Measurements from ENCODE around the gene RCAN1. TPM values are rescaled to one million over a fixed set of nuclear protein-coding genes. Genes with fewer than 3 reads are reported as not detected.

Gene RCAN1
- total RNA-seq, 1 donor from 2014 or later: 12.5 TPM

DNA sequence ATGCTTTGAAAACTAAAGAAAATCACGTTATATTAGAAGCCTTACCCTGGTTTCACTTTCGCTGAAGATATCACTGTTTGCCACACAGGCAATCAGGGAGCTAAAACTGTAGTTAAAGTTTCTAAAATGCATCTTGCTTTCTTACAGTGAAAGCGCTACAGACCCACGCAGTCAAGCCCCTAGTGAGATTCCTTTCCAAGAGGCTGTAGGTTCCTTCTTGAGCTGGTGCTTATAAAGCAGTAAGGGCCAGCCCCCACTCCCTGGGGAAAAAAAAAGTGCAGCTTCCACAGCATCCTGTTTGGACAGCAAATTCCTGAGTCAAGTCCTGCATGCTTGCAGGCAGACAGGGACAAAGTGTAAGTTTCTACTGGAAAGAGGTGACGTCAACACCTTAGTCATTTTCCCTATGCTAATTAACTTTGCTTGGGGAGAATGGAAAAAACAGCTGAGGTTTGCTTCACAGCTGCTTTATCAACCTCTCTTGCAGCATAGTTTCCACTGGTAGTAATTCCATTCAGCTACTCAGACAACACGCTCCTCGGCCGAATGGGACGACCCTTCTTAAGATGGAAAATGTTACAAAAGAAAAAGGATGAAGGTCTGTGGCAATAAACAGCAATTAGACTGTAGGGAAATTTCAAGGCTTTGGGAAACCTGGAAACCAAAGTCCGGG lies 88.2 kb downstream of the RCAN1 start:
- intact Hi-C loops (cut with DNase I): loop anchor here (1.0 to 5.0 kb wide), 4 partner anchors 19 to 361 kb away; partner anchors contain the start of gene RCAN1
- Histone ChIP-seq H3K4me3 (peak overlapping the region; percentile 54 to 67), H3K9me3 (no peaks in the 10 kb centered on the region), H3K27me3 (no peaks in the 10 kb centered on the region), H3K27ac (peak overlapping the region; percentile 87 to 96), H3K4me1 (peaks cover 4 to 36% of the 10 kb centered on the region in 2 donors), H3K36me3 (peaks cover 0 to 1% of the 10 kb centered on the region in 2 donors)
- peak; percentile 34 to 96 for DNase-seq (ENCODE audit: low spot score in 2 of 2)
- TF ChIP-seq, protein P1, sequence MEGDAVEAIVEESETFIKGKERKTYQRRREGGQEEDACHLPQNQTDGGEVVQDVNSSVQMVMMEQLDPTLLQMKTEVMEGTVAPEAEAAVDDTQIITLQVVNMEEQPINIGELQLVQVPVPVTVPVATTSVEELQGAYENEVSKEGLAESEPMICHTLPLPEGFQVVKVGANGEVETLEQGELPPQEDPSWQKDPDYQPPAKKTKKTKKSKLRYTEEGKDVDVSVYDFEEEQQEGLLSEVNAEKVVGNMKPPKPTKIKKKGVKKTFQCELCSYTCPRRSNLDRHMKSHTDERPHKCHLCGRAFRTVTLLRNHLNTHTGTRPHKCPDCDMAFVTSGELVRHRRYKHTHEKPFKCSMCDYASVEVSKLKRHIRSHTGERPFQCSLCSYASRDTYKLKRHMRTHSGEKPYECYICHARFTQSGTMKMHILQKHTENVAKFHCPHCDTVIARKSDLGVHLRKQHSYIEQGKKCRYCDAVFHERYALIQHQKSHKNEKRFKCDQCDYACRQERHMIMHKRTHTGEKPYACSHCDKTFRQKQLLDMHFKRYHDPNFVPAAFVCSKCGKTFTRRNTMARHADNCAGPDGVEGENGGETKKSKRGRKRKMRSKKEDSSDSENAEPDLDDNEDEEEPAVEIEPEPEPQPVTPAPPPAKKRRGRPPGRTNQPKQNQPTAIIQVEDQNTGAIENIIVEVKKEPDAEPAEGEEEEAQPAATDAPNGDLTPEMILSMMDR (IDR thresholded peaks at IDR 0.05): no peak

DNA sequence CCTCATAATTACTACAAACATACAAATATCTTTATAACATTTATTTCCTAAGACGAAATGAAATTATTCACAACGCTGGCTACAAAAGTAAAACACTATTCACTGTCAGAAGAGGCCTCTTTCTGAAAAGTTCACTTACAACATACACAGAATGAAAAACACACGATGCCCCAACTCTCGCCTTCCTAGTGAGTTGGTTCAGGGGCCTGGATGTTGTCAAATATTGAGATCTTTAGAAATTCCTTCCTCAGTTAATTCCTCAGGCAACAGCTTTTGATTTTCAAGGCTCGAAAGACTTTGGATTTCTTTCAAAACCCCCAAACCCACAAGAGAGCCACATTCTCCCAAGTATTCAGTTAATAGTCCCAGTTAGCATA lies 88.7 kb downstream of the RCAN1 start:
- Histone ChIP-seq H3K27me3 (no peaks in the 10 kb centered on the region), H3K36me3 (peaks cover 5 to 6% of the 10 kb centered on the region in 2 donors), H3K27ac (peak overlapping the region; percentile 87 to 96), H3K9me3 (no peaks in the 10 kb centered on the region), H3K4me3 (peak overlapping the region; percentile 54 to 67), H3K4me1 (peaks cover 4 to 36% of the 10 kb centered on the region in 2 donors)
- intact Hi-C loops (cut with DNase I): loop anchor here (1.0 to 5.0 kb wide), 4 partner anchors 19 to 361 kb away; partner anchors contain the start of gene RCAN1
- TF ChIP-seq, protein P1 (IDR thresholded peaks at IDR 0.05): no peak
- DNase-seq (ENCODE audit: low spot score in 2 of 2): no peak

DNA sequence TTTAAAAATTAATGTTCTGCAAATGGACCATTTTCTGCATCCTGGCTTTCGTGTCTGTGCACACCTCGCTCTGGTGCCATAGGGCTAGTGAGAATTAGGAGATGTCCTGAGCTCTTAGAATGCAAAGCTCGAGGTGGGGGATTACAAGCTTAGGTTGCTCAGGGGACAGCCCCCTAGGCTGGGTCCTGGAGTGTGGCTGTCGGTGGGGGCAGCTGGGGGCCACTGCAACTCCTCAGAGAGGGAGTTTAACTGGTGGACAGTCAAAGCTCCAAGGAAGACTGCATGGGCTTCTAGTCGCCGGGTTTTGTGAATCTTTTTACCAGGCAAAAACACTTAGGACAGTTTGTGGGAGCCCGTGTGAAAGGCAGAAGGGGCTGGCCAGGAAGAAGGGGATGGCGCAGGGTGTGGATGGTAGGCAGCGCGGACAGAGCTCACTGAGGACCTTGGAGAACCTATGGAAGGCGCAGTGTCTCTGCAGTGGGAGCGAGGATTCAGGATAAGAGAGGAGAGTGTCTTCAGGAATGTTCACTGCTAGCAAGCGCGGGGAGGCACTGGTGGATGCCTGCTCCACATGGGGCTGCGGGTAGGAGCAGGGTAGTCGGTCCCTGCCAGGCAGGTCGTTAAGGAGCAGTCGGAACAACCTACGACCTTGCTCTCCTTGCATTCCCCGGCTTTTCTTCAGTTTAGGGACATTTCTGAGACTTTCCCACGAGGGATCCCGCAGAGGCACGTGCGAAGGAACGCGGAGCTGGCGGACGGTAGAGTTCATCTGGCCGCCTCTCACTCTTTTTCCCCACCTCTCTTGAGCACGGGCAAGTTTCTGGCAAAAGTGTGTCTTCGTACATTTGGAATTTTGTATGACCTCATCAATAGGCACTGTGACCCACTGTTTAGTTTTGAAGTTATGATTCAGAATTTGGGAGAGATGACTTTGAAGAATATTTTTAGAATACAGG lies 90.0 kb downstream of the RCAN1 start:
- H3K27ac ChIP-seq: peak overlapping the region; percentile 87 to 96
- DNase-seq (ENCODE audit: low spot score in 2 of 2): peak in 1 of 2 donors; percentile 74
- intact Hi-C loops (cut with DNase I): loop anchor here (1.0 to 5.0 kb wide), 3 partner anchors 55 to 362 kb away; no protein-coding TSS in a partner anchor
- peaks cover 14 to 15% of the 10 kb centered on the region in 2 donors for H3K36me3 ChIP-seq
- H3K4me3 ChIP-seq: peak overlapping the region; percentile 37 to 67
- H3K9me3 ChIP-seq: no peaks in the 10 kb centered on the region
- H3K4me1 ChIP-seq: peaks cover 4 to 36% of the 10 kb centered on the region in 2 donors
- H3K27me3 ChIP-seq: no peaks in the 10 kb centered on the region
- TF ChIP-seq, protein P1 (IDR thresholded peaks at IDR 0.05): no peak

DNA sequence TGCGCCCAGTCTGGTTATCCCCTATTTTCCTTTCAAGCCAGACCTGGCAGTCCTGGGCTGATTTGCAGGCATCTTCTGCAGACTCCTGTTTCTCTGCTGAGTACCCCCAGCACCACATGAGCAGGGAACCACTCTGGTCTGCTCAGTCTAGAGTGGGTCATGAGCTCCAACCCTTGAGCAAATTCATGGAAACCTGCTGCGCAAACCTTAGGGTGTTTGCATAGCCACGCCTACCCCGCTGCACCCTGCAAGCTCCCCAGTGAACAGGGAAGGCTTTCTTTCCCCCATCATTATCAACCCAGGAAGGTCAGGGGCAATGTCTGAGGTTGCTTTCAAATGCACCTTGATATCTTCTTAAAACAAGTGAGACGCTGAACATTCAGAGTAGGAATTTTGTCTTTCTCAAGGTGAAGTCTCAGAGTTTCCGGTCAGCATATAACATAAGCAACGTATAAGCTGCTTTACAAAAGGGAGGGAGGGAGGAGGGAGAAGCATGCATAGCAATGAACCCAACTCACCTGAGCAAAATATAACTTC lies 91.8 kb downstream of the RCAN1 start:
- DNase-seq (ENCODE audit: low spot score in 2 of 2): no peak
- Histone ChIP-seq H3K36me3 (peaks cover 14 to 25% of the 10 kb centered on the region in 2 donors), H3K4me1 (peaks cover 4 to 41% of the 10 kb centered on the region in 2 donors), H3K27ac (peak overlapping the region; percentile 3 to 46), H3K4me3 (no peak overlapping the region), H3K27me3 (no peaks in the 10 kb centered on the region), H3K9me3 (no peaks in the 10 kb centered on the region)
- TF ChIP-seq, protein P1 (IDR thresholded peaks at IDR 0.05): no peak
- intact Hi-C loops (cut with DNase I): loop anchor here (5.0 kb wide), 1 partner anchor 79 kb away; no protein-coding TSS in a partner anchor

DNA sequence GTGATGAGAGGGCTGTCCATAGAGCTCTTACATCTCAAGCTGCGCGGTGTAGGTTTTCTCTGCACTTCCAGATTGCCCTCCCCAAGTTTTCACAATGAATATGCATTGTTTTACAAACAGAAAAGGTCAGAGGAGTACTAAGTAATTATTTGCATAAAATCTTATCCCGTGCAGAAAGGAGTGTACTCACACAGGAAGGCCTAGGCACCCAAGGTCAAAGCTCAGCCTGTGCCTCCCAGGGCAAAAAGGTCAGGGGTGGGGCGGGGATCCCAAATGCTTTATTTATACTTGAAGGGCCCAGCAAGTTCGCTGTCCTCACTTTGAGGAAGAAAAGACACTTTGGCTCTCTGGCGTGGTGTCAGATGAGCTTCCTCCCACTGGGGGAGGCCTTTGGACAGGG lies 92.6 kb downstream of the RCAN1 start:
- no peak for DNase-seq (ENCODE audit: low spot score in 2 of 2)
- H3K27me3 ChIP-seq: no peaks in the 10 kb centered on the region
- H3K4me3 ChIP-seq: no peak overlapping the region
- no peaks in the 10 kb centered on the region for H3K9me3 ChIP-seq
- H3K4me1 ChIP-seq: peaks cover 4 to 37% of the 10 kb centered on the region in 2 donors
- H3K36me3 ChIP-seq: peaks cover 17 to 25% of the 10 kb centered on the region in 2 donors
- TF ChIP-seq, protein P1 (IDR thresholded peaks at IDR 0.05): no peak
- H3K27ac ChIP-seq: peak overlapping the region; percentile 3 to 46
- intact Hi-C loops (cut with DNase I): loop anchor here (5.0 kb wide), 1 partner anchor 80 kb away; no protein-coding TSS in a partner anchor
